Lower lobe of right lung (tissue), 2 donors: Measurements from ENCODE around the gene EXOC4. TPM values are rescaled to one million over a fixed set of nuclear protein-coding genes. Genes with fewer than 3 reads are reported as not detected.

ENCODE experiments used
- ATAC-seq, 2 donors: fragments of 200-7000 bp; cut with Tn5 transposase; one replicate each; pipeline ENCODE4 v1.9.1; 2020 to 2022; ENCODE audit warnings: mild to moderate bottlenecking in 2 of 2, moderate library complexity in 2 of 2
- DNase-seq: peaks from one replicate; pipeline ENCODE4 v3.0.0-alpha.2; 2020
- H3K27ac ChIP-seq: fragments of 200-600 bp; one replicate; pipeline ENCODE4 v1.8.0; 2022
- H3K27me3 ChIP-seq: fragments of 200-600 bp; one replicate; pipeline ENCODE4 v1.8.0; 2022; ENCODE audit warnings: low read depth
- H3K36me3 ChIP-seq: fragments of 200-600 bp; one replicate; pipeline ENCODE4 v1.8.0; 2022; ENCODE audit warnings: mild to moderate bottlenecking
- H3K4me1 ChIP-seq: fragments of 200-600 bp; one replicate; pipeline ENCODE4 v1.8.0; 2022
- H3K4me3 ChIP-seq: fragments of 200-600 bp; one replicate; pipeline ENCODE4 v1.8.0; 2022; ENCODE audit warnings: mild to moderate bottlenecking
- H3K9me3 ChIP-seq: fragments of 200-600 bp; one replicate; pipeline ENCODE4 v1.8.0; 2022
- intact Hi-C: fragments of 100-400 bp; cut with DNase I; formaldehyde crosslinking; loops from one replicate; pipeline ENCODE4 v1.11.0; 2022
- total RNA-seq: library from RNA; stranded (reverse); fragmentation: NEBNext Ultra II Directional; extraction: Animal tissue kit (Norgen Biotek cat#: 25700); gene quantifications from one replicate; pipeline ENCODE4 v1.2.1, GENCODE V29; 2021
- TF ChIP-seq, protein P1 (sequence below): fragments of 200-600 bp; IDR thresholded peaks from one replicate; pipeline ENCODE4 v1.8.0; 2022; ENCODE audit warnings: antibody characterized with exemption, mild to moderate bottlenecking
- donor health status: DM: no; HTN: yes; CAD: no; lungs with severe emphysema.

Gene EXOC4
- total RNA-seq, 1 donor from 2014 or later, result 80.2 TPM

DNA sequence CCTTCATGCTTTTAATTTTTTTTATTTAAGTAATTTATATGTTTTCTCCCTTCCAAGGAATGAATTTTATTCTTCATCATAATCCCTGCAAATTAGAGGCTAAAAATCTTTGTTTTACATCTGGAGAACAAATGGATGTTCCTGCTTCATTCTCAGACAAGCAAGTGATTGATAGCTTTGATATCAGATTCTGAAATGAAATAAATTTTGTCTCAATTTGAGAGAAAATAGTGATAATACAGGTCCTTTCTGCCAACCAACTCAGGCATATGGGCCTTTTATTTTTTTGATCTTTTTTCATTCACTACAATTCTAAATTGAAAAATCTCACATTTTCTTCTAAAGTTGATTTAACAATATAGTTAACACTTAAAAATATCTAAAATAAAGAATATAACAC lies 427.1 kb downstream of the EXOC4 start:
- DNase-seq (no peak), ATAC-seq (no peak)
- Histone ChIP-seq H3K4me3 (no peak overlapping the region), H3K4me1 (no peaks in the 10 kb centered on the region), H3K36me3 (no peaks in the 10 kb centered on the region), H3K27ac (no peak overlapping the region), H3K27me3 (no peaks in the 10 kb centered on the region), H3K9me3 (no peaks in the 10 kb centered on the region)
- TF ChIP-seq, protein P1, sequence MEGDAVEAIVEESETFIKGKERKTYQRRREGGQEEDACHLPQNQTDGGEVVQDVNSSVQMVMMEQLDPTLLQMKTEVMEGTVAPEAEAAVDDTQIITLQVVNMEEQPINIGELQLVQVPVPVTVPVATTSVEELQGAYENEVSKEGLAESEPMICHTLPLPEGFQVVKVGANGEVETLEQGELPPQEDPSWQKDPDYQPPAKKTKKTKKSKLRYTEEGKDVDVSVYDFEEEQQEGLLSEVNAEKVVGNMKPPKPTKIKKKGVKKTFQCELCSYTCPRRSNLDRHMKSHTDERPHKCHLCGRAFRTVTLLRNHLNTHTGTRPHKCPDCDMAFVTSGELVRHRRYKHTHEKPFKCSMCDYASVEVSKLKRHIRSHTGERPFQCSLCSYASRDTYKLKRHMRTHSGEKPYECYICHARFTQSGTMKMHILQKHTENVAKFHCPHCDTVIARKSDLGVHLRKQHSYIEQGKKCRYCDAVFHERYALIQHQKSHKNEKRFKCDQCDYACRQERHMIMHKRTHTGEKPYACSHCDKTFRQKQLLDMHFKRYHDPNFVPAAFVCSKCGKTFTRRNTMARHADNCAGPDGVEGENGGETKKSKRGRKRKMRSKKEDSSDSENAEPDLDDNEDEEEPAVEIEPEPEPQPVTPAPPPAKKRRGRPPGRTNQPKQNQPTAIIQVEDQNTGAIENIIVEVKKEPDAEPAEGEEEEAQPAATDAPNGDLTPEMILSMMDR, result no peak
- intact Hi-C loops, result no loop called here

DNA sequence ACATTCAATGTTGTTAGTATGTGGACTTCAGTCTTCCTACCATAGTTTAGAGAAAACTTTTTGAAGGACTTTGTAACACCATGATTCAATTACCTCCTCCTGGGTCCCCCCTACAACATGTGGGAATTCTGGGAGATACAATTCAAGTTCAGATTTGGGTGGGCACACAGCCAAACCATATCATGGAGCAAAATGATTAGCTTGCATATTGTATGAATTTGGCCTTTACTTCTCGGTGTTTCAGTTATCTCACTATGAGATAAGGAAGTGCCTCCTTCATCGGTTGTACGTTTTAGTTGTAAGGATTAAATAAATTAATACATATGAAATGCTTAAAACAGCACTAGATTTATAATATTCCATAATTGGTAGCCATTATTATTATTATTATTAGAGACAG lies 428.7 kb downstream of the EXOC4 start:
- ATAC-seq (no peak), DNase-seq (no peak)
- Histone ChIP-seq H3K36me3 (no peaks in the 10 kb centered on the region), H3K27me3 (no peaks in the 10 kb centered on the region), H3K9me3 (no peaks in the 10 kb centered on the region), H3K4me1 (no peaks in the 10 kb centered on the region), H3K4me3 (no peak overlapping the region), H3K27ac (no peak overlapping the region)
- intact Hi-C loops, result no loop called here
- TF ChIP-seq, protein P1, result no peak

DNA sequence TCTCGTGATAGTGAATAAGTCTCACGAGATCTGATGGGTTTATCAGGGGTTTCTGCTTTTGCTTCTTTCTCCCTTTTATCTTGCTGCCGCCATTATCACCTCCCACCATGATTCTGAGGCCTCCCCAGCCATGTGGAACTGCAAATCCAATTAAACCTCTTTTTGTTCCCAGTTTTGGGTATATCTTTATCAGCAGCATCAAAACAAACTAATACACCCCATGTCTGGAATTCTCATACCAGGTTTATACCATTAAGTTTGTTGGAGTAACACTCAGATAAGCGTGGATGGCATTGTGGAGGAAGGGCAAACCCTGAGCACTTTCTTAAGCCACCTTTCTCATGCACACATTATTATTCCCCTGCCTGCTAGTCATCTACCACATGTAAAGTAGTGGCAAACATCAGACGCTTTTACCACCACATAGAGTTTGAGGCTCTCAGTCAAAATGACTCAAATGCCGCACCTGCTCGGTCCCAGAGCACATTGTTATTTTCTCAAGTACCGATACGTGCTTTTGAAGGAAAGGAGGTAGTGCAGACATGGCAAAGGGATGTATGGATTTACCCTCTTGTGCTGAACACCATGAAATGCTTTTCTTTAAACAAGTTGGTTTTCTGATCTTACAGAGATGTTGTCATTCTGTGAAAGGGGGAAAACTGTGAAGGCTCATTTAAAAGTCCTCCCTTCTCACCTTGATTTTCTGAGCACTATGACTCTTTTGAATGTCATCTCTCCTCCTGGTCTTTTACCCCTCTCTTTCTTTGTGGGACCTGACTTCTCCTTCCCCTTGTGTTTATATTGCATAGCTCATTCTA lies 429.7 kb downstream of the EXOC4 start:
- H3K27me3 ChIP-seq, result no peaks in the 10 kb centered on the region
- ATAC-seq (no peak), DNase-seq (no peak)
- H3K4me1 ChIP-seq, result no peaks in the 10 kb centered on the region
- no peak overlapping the region for H3K4me3 ChIP-seq
- intact Hi-C loops, result no loop called here
- TF ChIP-seq, protein P1, result no peak
- H3K27ac ChIP-seq, result no peak overlapping the region
- H3K9me3 ChIP-seq, result no peaks in the 10 kb centered on the region
- H3K36me3 ChIP-seq, result no peaks in the 10 kb centered on the region

GRCh38 chr7:133683182-133683454 lies 430.2 kb downstream of the EXOC4 start:
- H3K36me3 ChIP-seq, result no peaks in the 10 kb centered on the region
- no peaks in the 10 kb centered on the region for H3K27me3 ChIP-seq
- H3K4me3 ChIP-seq, result no peak overlapping the region
- H3K4me1 ChIP-seq, result no peaks in the 10 kb centered on the region
- H3K9me3 ChIP-seq, result no peaks in the 10 kb centered on the region
- no peak overlapping the region for H3K27ac ChIP-seq
- no peak for ATAC-seq
- intact Hi-C loops, result no loop called here
- TF ChIP-seq, protein P1, result no peak
- DNase-seq, result no peak

GRCh38 chr7:133688483-133689239 lies 435.8 kb downstream of the EXOC4 start:
- Histone ChIP-seq H3K27me3 (no peaks in the 10 kb centered on the region), H3K27ac (no peak overlapping the region), H3K36me3 (no peaks in the 10 kb centered on the region), H3K9me3 (no peaks in the 10 kb centered on the region), H3K4me3 (no peak overlapping the region), H3K4me1 (no peaks in the 10 kb centered on the region)
- intact Hi-C loops, result no loop called here
- TF ChIP-seq, protein P1, result no peak
- ATAC-seq, result peak; percentile 37 to 56
- no peak for DNase-seq
